K562 (cell line): ENCODE results near the gene MSRB3. TPM values are rescaled to one million over a fixed set of nuclear protein-coding genes. Genes with fewer than 3 reads are reported as not detected.
A peak's percentile ranks its signal among the peaks of the same experiment; 100 is the strongest.

Experiments
- BHLHE40 ChIP-seq: IDR thresholded peaks from 2 replicates; pipeline ENCODE4 v1.6.1; 2011; ENCODE audit warnings: low read length, improper control_type of control experiment
- ILK ChIP-seq: fragments of 450-650 bp; IDR thresholded peaks from 2 replicates; pipeline ENCODE4 v1.6.1; 2016; ENCODE audit warnings: missing genetic modification characterization, low read depth, mild to moderate bottlenecking, missing compliant biosample characterization, moderate library complexity, borderline replicate concordance
- KAT7 ChIP-seq: sonication (generic); formaldehyde crosslinking; IDR thresholded peaks from 2 replicates; pipeline ENCODE4 v1.8.0; 2022; ENCODE audit warnings: missing genetic modification reagents, mild to moderate bottlenecking, borderline replicate concordance
- KDM2B ChIP-seq: fragments of 250-450 bp; sonication (Bioruptor Pico); IDR thresholded peaks from 2 replicates; pipeline ENCODE4 v1.8.0; 2021; ENCODE audit warnings: mild to moderate bottlenecking, moderate library complexity
- OTX1 ChIP-seq: fragments of 450-650 bp; formaldehyde crosslinking; IDR thresholded peaks from 2 replicates; pipeline ENCODE4 v1.4.0; 2022; ENCODE audit warnings: mild to moderate bottlenecking
- SRSF1 ChIP-seq: fragments of 200-400 bp; formaldehyde crosslinking; IDR thresholded peaks from 2 replicates; pipeline ENCODE4 v1.6.1; 2017; ENCODE audit warnings: mild to moderate bottlenecking, low read depth, low read length, moderate library complexity
- polyA plus RNA-seq, 8 experiments: library from polyadenylated mRNA; depleted of rRNA in 4 of 8; stranded (reverse) in 5 of 8; unstranded in 3 of 8; fragments of >200 nt; fragmentation: Nextera tagmentation in 2 of 8; fragmentation: Illumina TruSeq in 1 of 8; extraction: Ambion mirVana in 2 of 8; extraction: Trizol in 1 of 8; gene quantifications; 2 replicates each; pipeline versions ENCODE4 v1.2.1 to v1.2.3, GENCODE V29; 2011 to 2014; ENCODE audit warnings: inconsistent platforms in 1 of 8, missing spikeins in 1 of 8
- total RNA-seq, 7 experiments: library from RNA; depleted of rRNA in 6 of 7; stranded (reverse); fragments of >200 nt in 6 of 7; fragmentation: Illumina TruSeq in 2 of 7; extraction: Trizol in 2 of 7; gene quantifications; 2 replicates each; pipeline versions ENCODE4 v1.2.1 to v1.2.3, GENCODE V29; 2011 to 2021; ENCODE audit warnings: low replicate concordance in 1 of 7
- TF ChIP-seq, protein P1 (sequence below): fragments of 450-650 bp; IDR thresholded peaks from 2 replicates; pipeline ENCODE4 v1.7.1; 2018; ENCODE audit warnings: mild to moderate bottlenecking, low read depth; ENCODE audit not compliant: partially characterized antibody
- TF ChIP-seq, protein P2 (sequence below): IDR thresholded peaks from 2 replicates; pipeline ENCODE4 v1.6.1; 2011; ENCODE audit warnings: borderline replicate concordance, low read depth, mild to moderate bottlenecking, moderate library complexity, low read length; ENCODE audit not compliant: insufficient read depth, poor library complexity, severe bottlenecking
- TF ChIP-seq, protein P3 (sequence below): fragments of 200-800 bp; sonication (Bioruptor generic); IDR thresholded peaks from 2 replicates; pipeline ENCODE4 v1.6.1; 2017; ENCODE audit warnings: missing genetic modification characterization, missing compliant biosample characterization
- TF ChIP-seq, protein P4 (sequence below), 2 experiments: fragments of 450-650 bp; conservative IDR thresholded peaks; 2 replicates each; pipeline ENCODE4 v1.6.1; 2017; ENCODE audit warnings: mild to moderate bottlenecking in 2 of 2, moderate library complexity in 2 of 2
- TF ChIP-seq, protein P5 (sequence below): sonication (generic); IDR thresholded peaks from 2 replicates; pipeline ENCODE4 v1.6.1; 2016
- TF ChIP-seq, protein P6 (sequence below): fragments of 250-450 bp; sonication (Bioruptor Pico); IDR thresholded peaks from 2 replicates; pipeline ENCODE4 v1.5.0; 2020; ENCODE audit warnings: mild to moderate bottlenecking
- TF ChIP-seq, protein P7 (sequence below): fragments of 450-650 bp; formaldehyde crosslinking; IDR thresholded peaks from 2 replicates; pipeline ENCODE4 v1.4.0; 2022; ENCODE audit warnings: missing genetic modification characterization

Gene MSRB3
- total and polyA plus RNA-seq, 9 of the 15 experiments (the other 6 are each of a cell fraction or from before 2014, with no cell fraction given) = 0.04 TPM; not detected in 8

DNA sequence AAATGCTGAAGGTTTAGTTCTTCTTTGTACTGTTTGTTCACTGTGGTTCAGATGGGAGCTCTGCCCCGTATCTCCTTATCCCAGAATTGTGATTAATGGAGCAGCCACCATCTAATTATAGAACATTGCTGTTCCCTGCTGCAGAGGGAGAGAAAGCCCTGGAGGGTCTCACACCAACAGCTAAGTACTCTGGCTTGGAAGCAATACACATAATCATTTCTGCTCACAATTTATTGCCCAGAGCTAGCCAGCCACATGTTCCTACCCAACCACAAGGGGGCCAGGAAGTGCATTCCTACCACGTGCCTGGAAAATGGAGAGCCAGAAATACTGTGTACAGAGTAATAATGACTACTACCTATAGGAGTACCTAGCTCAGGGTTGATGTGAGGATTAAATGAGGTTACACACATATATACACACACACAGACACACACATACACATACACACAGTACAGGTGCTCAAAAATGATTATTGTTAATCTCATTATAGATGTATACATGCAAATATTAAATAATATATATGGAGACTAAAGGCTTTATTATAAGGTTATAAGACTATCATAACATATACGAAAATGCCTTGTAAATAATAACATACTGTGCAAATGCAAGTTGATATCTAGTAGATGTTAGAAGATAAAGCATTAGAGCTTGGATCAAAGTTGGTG lies 22.3 kb downstream of the MSRB3 start (continued):
- TF ChIP-seq, protein P1, sequence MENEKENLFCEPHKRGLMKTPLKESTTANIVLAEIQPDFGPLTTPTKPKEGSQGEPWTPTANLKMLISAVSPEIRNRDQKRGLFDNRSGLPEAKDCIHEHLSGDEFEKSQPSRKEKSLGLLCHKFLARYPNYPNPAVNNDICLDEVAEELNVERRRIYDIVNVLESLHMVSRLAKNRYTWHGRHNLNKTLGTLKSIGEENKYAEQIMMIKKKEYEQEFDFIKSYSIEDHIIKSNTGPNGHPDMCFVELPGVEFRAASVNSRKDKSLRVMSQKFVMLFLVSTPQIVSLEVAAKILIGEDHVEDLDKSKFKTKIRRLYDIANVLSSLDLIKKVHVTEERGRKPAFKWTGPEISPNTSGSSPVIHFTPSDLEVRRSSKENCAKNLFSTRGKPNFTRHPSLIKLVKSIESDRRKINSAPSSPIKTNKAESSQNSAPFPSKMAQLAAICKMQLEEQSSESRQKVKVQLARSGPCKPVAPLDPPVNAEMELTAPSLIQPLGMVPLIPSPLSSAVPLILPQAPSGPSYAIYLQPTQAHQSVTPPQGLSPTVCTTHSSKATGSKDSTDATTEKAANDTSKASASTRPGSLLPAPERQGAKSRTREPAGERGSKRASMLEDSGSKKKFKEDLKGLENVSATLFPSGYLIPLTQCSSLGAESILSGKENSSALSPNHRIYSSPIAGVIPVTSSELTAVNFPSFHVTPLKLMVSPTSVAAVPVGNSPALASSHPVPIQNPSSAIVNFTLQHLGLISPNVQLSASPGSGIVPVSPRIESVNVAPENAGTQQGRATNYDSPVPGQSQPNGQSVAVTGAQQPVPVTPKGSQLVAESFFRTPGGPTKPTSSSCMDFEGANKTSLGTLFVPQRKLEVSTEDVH = no peak
- no peak for TF ChIP-seq KAT7 (CRISPR knock-in tag)
- TF ChIP-seq, protein P2, sequence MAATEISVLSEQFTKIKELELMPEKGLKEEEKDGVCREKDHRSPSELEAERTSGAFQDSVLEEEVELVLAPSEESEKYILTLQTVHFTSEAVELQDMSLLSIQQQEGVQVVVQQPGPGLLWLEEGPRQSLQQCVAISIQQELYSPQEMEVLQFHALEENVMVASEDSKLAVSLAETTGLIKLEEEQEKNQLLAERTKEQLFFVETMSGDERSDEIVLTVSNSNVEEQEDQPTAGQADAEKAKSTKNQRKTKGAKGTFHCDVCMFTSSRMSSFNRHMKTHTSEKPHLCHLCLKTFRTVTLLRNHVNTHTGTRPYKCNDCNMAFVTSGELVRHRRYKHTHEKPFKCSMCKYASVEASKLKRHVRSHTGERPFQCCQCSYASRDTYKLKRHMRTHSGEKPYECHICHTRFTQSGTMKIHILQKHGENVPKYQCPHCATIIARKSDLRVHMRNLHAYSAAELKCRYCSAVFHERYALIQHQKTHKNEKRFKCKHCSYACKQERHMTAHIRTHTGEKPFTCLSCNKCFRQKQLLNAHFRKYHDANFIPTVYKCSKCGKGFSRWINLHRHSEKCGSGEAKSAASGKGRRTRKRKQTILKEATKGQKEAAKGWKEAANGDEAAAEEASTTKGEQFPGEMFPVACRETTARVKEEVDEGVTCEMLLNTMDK = peak; percentile 89
- no peak for TF ChIP-seq SRSF1
- no peak for TF ChIP-seq ILK (tag)
- TF ChIP-seq KDM2B (CRISPR knock-in tag) = no peak
- TF ChIP-seq, protein P3, sequence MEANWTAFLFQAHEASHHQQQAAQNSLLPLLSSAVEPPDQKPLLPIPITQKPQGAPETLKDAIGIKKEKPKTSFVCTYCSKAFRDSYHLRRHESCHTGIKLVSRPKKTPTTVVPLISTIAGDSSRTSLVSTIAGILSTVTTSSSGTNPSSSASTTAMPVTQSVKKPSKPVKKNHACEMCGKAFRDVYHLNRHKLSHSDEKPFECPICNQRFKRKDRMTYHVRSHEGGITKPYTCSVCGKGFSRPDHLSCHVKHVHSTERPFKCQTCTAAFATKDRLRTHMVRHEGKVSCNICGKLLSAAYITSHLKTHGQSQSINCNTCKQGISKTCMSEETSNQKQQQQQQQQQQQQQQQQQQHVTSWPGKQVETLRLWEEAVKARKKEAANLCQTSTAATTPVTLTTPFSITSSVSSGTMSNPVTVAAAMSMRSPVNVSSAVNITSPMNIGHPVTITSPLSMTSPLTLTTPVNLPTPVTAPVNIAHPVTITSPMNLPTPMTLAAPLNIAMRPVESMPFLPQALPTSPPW (CRISPR knock-in tag) = no peak
- TF ChIP-seq, protein P4, sequence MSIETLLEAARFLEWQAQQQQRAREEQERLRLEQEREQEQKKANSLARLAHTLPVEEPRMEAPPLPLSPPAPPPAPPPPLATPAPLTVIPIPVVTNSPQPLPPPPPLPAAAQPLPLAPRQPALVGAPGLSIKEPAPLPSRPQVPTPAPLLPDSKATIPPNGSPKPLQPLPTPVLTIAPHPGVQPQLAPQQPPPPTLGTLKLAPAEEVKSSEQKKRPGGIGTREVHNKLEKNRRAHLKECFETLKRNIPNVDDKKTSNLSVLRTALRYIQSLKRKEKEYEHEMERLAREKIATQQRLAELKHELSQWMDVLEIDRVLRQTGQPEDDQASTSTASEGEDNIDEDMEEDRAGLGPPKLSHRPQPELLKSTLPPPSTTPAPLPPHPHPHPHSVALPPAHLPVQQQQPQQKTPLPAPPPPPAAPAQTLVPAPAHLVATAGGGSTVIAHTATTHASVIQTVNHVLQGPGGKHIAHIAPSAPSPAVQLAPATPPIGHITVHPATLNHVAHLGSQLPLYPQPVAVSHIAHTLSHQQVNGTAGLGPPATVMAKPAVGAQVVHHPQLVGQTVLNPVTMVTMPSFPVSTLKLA (conservative IDR thresholded peaks at IDR 0.05) = peak in 1 of 2 experiments; percentile 42; a peak in 1 of 4 replicates
- TF ChIP-seq, protein P5, sequence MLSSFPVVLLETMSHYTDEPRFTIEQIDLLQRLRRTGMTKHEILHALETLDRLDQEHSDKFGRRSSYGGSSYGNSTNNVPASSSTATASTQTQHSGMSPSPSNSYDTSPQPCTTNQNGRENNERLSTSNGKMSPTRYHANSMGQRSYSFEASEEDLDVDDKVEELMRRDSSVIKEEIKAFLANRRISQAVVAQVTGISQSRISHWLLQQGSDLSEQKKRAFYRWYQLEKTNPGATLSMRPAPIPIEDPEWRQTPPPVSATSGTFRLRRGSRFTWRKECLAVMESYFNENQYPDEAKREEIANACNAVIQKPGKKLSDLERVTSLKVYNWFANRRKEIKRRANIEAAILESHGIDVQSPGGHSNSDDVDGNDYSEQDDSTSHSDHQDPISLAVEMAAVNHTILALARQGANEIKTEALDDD = no peak
- TF ChIP-seq, protein P6, sequence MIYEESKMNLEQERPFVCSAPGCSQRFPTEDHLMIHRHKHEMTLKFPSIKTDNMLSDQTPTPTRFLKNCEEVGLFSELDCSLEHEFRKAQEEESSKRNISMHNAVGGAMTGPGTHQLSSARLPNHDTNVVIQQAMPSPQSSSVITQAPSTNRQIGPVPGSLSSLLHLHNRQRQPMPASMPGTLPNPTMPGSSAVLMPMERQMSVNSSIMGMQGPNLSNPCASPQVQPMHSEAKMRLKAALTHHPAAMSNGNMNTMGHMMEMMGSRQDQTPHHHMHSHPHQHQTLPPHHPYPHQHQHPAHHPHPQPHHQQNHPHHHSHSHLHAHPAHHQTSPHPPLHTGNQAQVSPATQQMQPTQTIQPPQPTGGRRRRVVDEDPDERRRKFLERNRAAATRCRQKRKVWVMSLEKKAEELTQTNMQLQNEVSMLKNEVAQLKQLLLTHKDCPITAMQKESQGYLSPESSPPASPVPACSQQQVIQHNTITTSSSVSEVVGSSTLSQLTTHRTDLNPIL = no peak
- peak; percentile 58 for TF ChIP-seq BHLHE40
- TF ChIP-seq OTX1 (CRISPR knock-in tag) = no peak
- TF ChIP-seq, protein P7, sequence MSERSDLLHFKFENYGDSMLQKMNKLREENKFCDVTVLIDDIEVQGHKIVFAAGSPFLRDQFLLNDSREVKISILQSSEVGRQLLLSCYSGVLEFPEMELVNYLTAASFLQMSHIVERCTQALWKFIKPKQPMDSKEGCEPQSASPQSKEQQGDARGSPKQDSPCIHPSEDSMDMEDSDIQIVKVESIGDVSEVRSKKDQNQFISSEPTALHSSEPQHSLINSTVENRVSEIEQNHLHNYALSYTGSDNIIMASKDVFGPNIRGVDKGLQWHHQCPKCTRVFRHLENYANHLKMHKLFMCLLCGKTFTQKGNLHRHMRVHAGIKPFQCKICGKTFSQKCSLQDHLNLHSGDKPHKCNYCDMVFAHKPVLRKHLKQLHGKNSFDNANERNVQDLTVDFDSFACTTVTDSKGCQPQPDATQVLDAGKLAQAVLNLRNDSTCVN (CRISPR knock-in tag) = no peak
